Bronchial epithelial cell (primary cell): ENCODE measurements around the gene AOAH. TPM values are rescaled to one million over a fixed set of nuclear protein-coding genes. Genes with fewer than 3 reads are reported as not detected.

Experiments used
- DNase-seq: peaks from one replicate; pipeline ENCODE4 v3.0.0-alpha.2; 2010; ENCODE audit warnings: low read depth
- FAIRE-seq: peaks from 2 replicates; lab custom pipeline; 2011; peaks lifted over from hg19 to GRCh38; lab: Jason Lieb, UNC
- H3K27me3 ChIP-seq: 2 replicates; pipeline ENCODE4 v1.5.1; 2011; ENCODE audit warnings: low read length; ENCODE audit not compliant: control insufficient read depth, insufficient read depth
- H3K36me3 ChIP-seq: 2 replicates; pipeline ENCODE4 v1.5.1; 2011; ENCODE audit warnings: low read length; ENCODE audit not compliant: control insufficient read depth, insufficient read depth
- H3K4me3 ChIP-seq: 2 replicates; pipeline ENCODE4 v1.5.1; 2011; ENCODE audit warnings: mild to moderate bottlenecking, low read depth, low read length, control low read depth
- total RNA-seq: library from RNA; depleted of rRNA; stranded (reverse); fragments of >200 nt; gene quantifications from 2 replicates; pipeline ENCODE4 v1.2.1, GENCODE V29; 2014
- TF ChIP-seq, protein P1 (sequence below): IDR thresholded peaks from 2 replicates; pipeline ENCODE4 v1.5.1; 2011; ENCODE audit warnings: mild to moderate bottlenecking, moderate library complexity, low read length, control low read depth, inconsistent platforms; ENCODE audit not compliant: insufficient read depth, severe bottlenecking

AOAH gene
- total RNA-seq, 1 donor from 2014 or later, result not detected

- no peak for FAIRE-seq
- Histone ChIP-seq H3K27me3 (no peaks in the 10 kb centered on the region), H3K36me3 (no peaks in the 10 kb centered on the region), H3K4me3 (no peak overlapping the region)
- TF ChIP-seq, protein P1, sequence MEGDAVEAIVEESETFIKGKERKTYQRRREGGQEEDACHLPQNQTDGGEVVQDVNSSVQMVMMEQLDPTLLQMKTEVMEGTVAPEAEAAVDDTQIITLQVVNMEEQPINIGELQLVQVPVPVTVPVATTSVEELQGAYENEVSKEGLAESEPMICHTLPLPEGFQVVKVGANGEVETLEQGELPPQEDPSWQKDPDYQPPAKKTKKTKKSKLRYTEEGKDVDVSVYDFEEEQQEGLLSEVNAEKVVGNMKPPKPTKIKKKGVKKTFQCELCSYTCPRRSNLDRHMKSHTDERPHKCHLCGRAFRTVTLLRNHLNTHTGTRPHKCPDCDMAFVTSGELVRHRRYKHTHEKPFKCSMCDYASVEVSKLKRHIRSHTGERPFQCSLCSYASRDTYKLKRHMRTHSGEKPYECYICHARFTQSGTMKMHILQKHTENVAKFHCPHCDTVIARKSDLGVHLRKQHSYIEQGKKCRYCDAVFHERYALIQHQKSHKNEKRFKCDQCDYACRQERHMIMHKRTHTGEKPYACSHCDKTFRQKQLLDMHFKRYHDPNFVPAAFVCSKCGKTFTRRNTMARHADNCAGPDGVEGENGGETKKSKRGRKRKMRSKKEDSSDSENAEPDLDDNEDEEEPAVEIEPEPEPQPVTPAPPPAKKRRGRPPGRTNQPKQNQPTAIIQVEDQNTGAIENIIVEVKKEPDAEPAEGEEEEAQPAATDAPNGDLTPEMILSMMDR, result no peak
- DNase-seq, result no peak
Observed at GRCh38 chr7:36547416-36547815, 176.9 kb downstream of the AOAH start.

DNA sequence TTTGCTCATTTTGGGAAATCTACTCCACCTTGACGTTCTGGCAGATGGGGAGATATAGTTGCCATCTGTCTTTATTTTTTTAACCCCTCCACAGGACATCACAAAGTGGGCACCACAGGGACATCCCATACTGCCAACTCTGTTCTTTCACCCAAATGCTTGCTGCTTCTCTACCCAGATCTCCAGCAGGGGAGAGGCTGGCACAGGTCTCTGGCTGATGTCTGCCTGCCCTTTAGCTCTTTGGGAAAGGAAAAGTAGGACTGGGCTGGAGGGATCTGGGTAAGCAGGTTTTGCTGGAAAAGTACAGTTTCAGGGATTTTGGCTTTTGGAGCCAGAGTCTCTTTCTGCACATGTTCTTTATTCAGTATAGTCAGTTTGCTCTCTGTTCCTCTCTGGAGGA lies 178.0 kb downstream of the AOAH start:
- no peaks in the 10 kb centered on the region for H3K27me3 ChIP-seq
- no peaks in the 10 kb centered on the region for H3K36me3 ChIP-seq
- DNase-seq (no peak), FAIRE-seq (no peak)
- TF ChIP-seq, protein P1, result no peak
- H3K4me3 ChIP-seq, result no peak overlapping the region

DNA sequence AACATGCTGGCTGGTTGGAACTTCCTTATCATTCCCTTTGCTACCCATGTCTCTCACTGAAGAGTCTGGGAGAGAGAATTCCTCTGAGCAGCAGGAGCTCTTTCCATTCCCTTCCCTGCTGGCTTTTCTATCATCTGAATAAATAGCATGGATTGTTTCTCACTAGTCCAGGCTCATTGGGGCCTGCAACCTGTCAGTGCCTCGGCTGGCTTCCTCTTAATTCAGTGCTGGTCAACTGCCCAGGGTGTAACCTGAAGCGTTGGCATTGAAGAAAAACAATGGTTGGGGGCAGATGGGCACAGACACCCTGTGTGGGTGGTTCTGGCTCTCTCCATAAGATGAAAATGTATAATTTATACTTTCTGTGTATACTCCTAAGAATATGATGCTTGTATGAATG lies 179.0 kb downstream of the AOAH start:
- no peak for DNase-seq
- Histone ChIP-seq H3K27me3 (no peaks in the 10 kb centered on the region), H3K36me3 (no peaks in the 10 kb centered on the region), H3K4me3 (no peak overlapping the region)
- TF ChIP-seq, protein P1, result no peak
- no peak for FAIRE-seq

- Histone ChIP-seq H3K36me3 (no peaks in the 10 kb centered on the region), H3K27me3 (no peaks in the 10 kb centered on the region), H3K4me3 (no peak overlapping the region)
- FAIRE-seq, result no peak
- DNase-seq, result no peak
- TF ChIP-seq, protein P1, result no peak
Observed at GRCh38 chr7:36538126-36538525, 186.2 kb downstream of the AOAH start.

DNA sequence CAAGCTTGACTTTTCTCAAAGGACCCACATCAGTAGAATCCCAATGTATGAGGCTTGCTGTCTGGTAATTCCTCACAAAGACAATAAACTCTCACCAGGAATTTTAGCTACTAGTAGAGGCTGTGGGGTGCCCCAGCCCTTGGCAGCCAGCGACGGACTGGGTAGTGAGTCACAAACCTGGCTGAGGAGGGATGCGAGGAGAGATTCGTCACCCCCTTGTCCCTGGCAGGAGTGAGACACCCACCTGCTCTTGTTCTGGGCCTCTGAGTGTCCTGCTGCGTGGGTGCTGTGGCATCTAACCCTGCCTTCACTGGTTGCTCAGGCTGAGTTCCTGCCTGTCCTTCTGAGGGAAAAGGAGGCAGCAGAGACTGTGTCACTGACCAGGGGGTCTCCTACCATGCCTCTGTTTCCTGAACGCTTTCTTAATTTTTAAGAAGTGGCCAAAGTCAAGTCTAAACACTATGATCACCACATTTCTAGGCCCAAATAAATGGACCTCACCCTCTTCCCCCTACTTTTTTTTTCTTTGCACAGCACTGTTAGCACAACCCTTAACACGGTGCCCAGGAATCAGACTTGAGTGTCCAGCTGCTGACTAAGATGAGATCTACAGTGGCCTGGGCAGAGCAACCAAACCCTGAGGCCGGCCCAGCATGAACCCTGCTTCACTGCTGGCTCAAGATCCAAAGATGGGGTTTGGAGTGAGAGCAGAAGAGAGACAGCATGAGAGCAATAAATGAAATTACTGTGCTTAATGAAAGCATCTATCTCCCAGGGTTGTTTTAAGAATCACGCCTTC lies 188.2 kb downstream of the AOAH start:
- Histone ChIP-seq H3K36me3 (no peaks in the 10 kb centered on the region), H3K4me3 (no peak overlapping the region), H3K27me3 (no peaks in the 10 kb centered on the region)
- DNase-seq (peak; percentile 60), FAIRE-seq (no peak)
- TF ChIP-seq, protein P1, result no peak

DNA sequence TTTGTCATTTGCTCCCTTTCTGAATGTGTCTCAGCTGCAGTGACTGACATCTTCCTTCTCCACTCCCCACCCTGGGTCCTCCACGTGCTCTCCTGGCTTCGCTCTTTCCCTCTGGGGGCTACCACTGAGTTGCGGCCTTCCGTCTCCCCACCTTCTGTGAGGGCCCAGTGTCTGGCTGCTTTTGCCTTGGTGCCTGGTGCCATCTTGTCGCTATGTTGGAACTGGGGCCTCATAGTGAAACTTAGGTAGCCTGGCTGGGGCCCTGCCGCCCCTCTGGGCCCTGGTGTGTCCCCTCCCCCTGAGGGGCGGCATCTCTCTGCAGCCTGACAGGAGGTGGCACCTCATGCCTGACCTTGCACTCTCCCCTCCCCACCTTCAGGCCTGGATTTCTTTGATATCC lies 190.6 kb downstream of the AOAH start:
- TF ChIP-seq, protein P1, result no peak
- H3K4me3 ChIP-seq, result no peak overlapping the region
- DNase-seq, result no peak
- no peaks in the 10 kb centered on the region for H3K27me3 ChIP-seq
- no peaks in the 10 kb centered on the region for H3K36me3 ChIP-seq
- no peak for FAIRE-seq
